OCI-LY1 (cell line): ENCODE measurements around the gene PRKCB.

Source experiments
- CTCF ChIP-seq: fragments of 200-600 bp; sonication (generic), shearing (Covaris generic); IDR thresholded peaks from 2 replicates; pipeline ENCODE4 v1.5.1; 2017; ENCODE audit warnings: mild to moderate bottlenecking, antibody characterized with exemption, low read length, moderate library complexity, mixed read lengths
- EZH2 ChIP-seq: fragments of 200-600 bp; sonication (generic), shearing (Covaris generic); IDR thresholded peaks from 2 replicates; pipeline ENCODE4 v1.8.0; 2017; ENCODE audit warnings: borderline replicate concordance, mixed run types, mild to moderate bottlenecking, antibody characterized with exemption, low read length, moderate library complexity, mixed read lengths

- TF ChIP-seq CTCF: no peak
- TF ChIP-seq EZH2: no peak
Measured at GRCh38 chr16:23905027-23905426, 69.2 kb downstream of the PRKCB start.
